Lower leg skin (tissue), 3 donors: ENCODE measurements around the gene PABPN1L.

Source experiments
- POLR2A ChIP-seq, 2 donors: fragments of 450-650 bp; IDR thresholded peaks; one replicate each; pipeline ENCODE4 v1.6.1; 2016 to 2017; ENCODE audit warnings: antibody characterized with exemption in 2 of 2, mild to moderate bottlenecking in 1 of 2, moderate library complexity in 1 of 2
- TF ChIP-seq, protein P1 (sequence below), 3 donors: fragments of 450-650 bp; IDR thresholded peaks; one replicate each; pipeline ENCODE4 v1.5.1; 2016; ENCODE audit warnings: antibody characterized with exemption in 3 of 3, mild to moderate bottlenecking in 3 of 3, moderate library complexity in 2 of 3

DNA sequence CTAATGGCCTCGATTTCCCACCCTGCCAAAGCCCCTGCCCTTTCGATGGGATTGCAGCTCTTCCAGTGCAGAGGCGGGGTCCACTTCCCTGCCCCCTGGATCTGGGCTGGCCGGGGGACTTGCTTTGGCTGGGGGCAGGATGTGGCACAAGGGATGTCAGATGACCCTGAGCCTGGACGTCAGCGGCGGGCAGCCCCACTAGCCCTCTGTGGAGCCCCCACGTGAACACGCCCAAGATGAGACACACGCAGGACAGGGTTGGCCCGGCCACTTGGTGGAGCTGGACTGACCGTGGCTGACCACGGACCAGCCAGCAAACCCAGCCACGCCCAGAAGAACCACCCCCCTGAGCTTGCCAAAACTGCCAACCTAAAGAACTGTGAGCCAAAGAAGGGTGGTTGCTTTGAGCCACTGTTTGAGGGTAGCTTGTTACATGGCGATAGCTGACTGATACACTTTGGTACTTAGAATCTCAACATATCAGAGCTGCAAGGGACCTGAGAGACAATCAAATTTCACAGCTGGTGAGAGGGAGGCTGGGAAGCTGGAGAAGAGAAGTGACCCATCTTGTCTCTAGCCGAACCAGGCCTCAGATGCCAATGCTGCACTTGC is 46.6 kb upstream of the PABPN1L start:
- no peak for TF ChIP-seq POLR2A (IDR thresholded peaks at IDR 0.05)
- TF ChIP-seq, protein P1, sequence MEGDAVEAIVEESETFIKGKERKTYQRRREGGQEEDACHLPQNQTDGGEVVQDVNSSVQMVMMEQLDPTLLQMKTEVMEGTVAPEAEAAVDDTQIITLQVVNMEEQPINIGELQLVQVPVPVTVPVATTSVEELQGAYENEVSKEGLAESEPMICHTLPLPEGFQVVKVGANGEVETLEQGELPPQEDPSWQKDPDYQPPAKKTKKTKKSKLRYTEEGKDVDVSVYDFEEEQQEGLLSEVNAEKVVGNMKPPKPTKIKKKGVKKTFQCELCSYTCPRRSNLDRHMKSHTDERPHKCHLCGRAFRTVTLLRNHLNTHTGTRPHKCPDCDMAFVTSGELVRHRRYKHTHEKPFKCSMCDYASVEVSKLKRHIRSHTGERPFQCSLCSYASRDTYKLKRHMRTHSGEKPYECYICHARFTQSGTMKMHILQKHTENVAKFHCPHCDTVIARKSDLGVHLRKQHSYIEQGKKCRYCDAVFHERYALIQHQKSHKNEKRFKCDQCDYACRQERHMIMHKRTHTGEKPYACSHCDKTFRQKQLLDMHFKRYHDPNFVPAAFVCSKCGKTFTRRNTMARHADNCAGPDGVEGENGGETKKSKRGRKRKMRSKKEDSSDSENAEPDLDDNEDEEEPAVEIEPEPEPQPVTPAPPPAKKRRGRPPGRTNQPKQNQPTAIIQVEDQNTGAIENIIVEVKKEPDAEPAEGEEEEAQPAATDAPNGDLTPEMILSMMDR (IDR thresholded peaks at IDR 0.05) = no peak
